NCI-H446 (cell line): ENCODE data around the gene ZNF177.
"Not testable (repeated sequence)": the region's sequence is repeated elsewhere in the genome, so short reads cannot be mapped to it uniquely, and the experiment has no call there.

ENCODE experiments used
- DNase-seq, 2 experiments: peaks; one replicate each; lab custom pipeline; 2025; lab: John Stamatoyannopoulos, UW

ZNF177 gene

DNA sequence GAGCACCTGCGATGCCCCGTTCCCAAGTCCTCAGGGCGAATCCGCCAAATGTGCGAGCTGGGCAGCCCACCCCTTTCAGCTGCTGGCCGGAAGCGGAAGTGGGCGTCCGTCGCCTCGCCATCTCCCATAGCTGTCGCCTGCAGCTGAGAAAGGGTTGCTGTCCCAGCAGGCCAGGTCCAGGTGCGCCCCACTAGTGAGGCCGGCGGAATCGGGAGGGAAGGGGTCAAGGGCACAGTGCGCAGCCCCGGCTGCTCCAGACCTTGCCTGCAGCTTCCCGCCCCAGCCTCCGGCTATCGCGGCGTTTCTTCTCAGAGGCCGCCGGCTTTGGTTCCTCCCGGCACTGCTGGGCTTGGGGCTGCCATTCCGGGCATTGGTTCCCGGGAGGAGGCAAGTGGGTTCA is at the start of gene ZNF177:
Gene ZNF177 (plus strand): TSS at position 109 of the 400 bp plus-strand sequence. CDS start 15,299 bp downstream, outside the sequence.
- DNase-seq, result no peak

DNA sequence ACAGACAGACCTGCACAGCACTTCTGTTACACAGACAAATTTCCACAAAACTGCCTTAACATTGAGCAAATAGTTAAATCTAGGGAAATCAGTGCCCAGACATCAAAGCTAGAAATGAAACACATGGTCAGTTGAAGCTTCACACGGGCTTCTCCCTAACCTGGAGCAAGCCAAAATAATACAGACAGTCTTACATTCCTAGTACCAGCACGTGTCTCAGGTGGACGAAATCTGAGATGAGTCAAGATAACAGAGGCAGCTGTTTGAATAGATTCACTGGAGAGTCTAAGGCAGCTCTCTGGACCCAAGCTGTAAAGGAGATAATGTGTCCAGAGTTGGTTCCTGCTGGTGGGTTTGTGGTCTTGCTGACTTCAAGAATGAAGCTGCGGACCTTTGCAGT is 49.1 kb upstream of the ZNF177 start:
- DNase-seq, result no peak

- no peak for DNase-seq
Observed at GRCh38 chr19:9321338-9321737, 41.5 kb upstream of the ZNF177 start.

GRCh38 chr19:9321756-9322155 is 41.1 kb upstream of the ZNF177 start:
- not testable (repeated sequence) for DNase-seq

DNA sequence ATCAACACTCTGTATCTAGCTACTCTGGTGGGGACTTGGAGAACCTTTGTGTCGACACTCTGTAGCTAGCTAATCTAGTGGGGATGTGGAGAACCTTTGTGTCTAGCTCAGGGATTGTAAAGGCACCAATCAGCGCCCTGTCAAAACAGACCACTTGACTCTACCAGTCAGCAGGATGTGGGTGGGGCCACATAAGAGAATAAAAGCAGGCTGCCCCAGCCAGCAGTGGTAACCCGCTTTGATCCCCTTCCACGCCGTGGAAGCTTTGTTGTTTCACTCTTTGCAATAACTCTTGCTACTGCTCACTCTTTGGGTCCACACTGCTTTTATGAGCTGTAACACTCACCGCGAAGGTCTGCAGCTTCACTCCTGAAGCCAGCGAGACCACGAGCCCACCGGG is 40.6 kb upstream of the ZNF177 start:
- not testable (repeated sequence) for DNase-seq

DNA sequence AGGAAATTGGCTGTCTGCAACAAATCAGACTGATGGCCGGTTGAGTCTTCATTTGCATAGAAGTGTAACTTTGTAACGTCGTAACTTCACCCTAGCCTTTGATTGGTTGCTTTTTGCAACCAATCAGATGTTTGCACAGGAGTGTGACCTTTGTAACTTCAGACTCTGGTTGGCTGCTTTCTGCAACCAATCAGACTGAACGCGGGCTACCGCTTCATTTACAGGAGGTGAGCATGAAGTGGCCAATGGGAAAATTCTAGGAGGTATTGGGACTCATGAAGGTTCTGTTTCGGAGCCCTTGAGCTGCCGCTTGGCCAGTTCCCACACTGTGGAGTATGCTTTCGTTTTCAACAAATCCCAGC is 39.3 kb upstream of the ZNF177 start:
- DNase-seq, result peak; percentile 34 to 75

DNA sequence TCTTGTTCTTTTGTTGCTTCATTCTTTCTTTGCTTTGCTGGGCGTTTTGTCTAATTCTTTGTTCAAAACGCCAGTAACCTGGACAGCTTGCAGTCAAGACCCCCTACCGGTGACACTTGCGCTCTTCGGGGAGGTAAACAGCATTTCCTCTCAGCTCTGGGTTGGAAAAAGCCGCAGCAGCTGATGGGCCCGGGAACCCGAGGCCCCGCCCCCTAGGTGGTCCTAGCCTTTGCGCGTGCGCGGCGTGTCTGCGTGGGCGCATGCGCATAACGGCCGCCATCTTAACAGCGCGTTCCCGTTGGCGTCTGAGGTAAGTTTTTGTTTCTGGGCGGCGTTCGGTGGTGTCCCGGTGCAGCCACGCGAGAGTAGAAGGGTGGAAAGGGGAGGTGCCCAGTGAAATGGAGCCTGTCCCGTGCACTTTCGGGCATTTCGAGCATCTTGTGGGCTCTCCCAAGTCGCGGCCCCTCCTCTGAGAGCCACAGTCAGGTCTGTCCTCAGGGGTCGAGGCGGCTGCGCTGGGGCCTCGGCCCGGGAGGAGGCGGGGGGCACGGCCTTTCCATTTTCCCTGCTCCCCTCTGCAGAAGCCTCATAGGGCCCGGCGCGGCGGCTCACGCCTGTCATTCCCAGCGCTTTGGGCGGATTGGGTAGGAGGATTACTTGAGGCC is 38.8 kb upstream of the ZNF177 start, which contains the start of gene ZNF559:
Gene ZNF559 (plus strand): TSS at position 261 of the 665 bp plus-strand sequence. CDS start 14,371 bp downstream, outside the sequence.
- peak; percentile 91 to 98 for DNase-seq

DNA sequence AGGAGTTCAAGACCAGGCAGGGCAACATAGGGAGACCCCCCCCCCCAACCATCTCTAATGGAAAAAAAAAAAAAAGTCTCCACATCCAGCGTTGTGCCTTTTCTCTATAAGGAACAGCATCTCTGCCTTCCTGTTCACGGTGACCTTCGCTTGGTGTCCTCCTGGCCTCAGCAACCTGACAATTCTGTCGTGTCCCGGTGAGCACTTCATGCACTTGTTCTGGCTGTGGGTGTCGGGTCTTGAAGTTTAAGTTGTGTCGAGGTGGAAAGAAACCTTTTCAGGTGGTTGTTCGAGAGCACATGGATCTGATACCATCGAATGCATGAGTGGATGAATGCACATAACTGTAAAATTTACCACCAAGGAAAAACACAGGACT is 38.2 kb upstream of the ZNF177 start:
- DNase-seq, result no peak

- no peak for DNase-seq
Observed at GRCh38 chr19:9329999-9330398, 32.8 kb upstream of the ZNF177 start.

DNA sequence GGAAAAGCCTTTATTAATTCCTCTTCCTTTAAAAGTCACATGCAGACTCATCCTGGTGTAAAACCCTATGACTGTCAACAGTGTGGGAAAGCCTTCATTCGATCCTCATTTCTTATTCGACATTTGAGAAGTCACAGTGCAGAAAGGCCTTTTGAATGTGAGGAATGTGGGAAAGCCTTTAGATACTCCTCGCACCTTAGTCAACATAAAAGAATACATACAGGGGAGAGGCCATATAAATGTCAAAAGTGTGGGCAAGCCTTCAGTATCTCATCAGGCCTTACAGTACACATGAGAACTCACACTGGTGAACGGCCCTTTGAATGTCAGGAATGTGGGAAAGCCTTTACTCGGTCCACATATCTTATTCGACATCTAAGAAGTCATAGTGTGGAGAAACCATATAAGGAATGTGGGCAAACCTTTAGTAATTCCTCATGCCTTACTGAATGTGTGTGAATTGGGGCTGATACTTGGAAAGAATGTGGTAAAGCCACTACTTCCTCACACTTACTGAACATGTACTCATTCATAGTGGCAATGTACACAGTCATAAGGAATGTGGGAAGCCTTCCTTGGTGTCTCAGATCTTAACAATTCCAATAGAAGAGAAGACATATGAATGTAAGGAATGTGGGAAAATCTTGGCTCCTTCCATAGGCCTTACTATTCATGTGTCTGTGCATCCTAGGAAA is 20.1 kb upstream of the ZNF177 start:
- no peak for DNase-seq

- DNase-seq, result no peak
Observed at GRCh38 chr19:9345005-9345404, 17.8 kb upstream of the ZNF177 start.

GRCh38 chr19:9348253-9348652 is 14.6 kb upstream of the ZNF177 start:
- no peak for DNase-seq

DNA sequence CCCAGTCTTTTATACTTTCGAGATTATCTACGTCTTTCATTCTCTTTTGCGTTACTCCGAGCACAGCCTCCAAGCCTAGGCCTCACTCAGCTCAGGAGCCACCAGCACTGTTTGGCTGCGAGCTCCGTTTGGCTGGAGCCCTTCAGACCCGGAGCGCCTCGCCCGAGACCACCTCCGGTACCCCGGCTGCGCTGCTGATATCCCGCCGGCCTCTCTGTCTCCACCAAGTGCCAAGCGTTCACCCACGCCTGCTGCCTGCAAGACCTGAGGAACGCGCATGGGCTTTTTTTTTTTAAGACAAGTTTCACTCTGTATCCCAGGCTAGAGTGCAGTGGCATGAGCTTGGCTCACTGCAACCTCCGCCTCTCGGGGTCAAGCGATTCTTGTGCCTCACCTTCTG is 14.1 kb upstream of the ZNF177 start:
- DNase-seq, result no peak

GRCh38 chr19:9352505-9352904 is 10.3 kb upstream of the ZNF177 start:
- no peak for DNase-seq

DNA sequence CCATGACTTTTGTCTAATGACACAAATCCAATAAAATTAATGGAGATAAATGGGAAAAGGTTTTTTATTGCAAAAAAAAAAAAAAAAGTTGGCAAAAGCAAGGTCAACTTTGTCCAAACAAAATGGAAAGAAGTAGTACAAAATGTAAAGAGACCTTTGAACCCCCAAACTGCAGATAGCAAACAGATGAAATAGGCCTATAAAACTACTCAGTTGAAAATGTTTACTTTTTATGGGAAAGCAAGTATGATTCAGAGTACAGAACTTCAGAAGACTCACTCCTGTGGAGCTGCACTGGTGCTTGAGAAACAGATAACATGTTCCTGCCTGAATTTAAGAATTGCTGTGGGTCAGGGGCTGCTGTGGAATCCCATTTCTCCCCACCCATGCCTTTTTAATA is 9.8 kb upstream of the ZNF177 start:
- DNase-seq, result no peak

- no peak for DNase-seq
Observed at GRCh38 chr19:9354651-9355050, 8.2 kb upstream of the ZNF177 start.

DNA sequence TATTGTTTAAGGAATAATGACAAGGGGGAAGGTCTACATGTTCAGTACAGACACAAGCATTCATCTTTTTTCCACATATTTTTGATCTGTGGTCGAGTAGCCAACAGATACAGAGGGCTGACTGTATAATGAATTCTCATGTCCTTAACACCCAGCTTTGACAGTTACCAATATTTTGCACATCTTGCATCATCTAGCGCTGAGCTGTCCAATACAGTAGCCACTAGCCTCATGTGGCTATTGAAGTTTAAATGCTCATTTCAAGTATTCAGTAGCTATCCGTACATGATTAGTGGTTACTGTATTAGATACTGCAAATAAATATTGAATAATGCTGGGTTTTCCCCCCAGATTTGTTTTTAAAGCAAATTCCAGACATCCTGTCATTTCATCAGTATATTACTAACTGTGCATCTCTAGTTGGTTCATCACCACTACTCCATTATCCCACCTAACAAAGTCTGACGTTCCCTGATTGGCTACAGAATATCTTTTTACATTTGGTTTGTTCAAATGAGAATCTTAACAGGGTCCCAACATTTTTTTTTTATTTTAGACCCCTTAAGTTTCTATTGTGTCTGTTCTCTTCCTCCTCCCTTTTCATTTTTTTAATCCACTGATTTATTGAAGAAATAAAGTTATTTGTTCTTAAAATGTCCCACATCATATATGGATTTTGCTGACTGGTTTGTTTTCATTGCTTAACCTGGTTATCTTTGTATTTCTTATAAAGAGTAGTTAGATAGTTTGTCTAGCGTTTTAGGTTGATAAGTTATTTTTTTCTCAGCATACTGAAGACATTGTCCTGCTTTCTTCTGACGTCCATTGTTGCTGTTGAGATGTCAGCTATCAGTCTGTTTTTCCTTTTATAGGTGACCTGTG is 8.2 kb downstream of the ZNF177 start:
- no peak for DNase-seq

GRCh38 chr19:9381361-9381785 is 18.6 kb downstream of the ZNF177 start:
- DNase-seq, result no peak

DNA sequence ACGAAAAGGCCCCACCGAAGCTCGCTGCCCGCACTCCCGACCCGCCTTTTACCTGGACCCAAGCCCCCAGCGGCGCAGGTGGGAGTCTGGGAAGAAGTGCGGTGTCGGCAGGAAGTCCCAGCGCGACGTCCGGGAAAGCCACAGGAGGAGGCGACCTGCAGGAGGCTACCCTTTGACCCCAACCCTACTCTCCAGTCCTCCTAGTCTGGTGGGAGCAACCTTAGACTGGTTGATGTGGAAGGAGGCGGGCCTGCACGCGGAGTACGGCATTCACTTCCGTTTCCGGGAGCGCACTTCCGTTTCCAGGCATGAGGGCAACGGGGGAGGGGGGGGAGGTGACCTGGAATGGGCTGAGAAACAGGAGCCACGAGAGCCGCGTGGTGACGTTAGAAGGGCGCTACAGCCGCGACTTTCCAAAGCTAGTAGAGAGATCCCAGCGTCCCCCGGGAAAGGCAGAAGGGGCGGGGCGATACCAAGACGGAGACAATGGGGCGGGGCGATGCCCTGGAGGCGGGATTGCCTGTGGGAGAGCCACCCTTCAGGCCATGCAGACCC is 44.1 kb downstream of the ZNF177 start:
- peak; percentile 29 to 74 for DNase-seq

- no peak for DNase-seq
Observed at GRCh38 chr19:9407827-9408226, 45.0 kb downstream of the ZNF177 start.

DNA sequence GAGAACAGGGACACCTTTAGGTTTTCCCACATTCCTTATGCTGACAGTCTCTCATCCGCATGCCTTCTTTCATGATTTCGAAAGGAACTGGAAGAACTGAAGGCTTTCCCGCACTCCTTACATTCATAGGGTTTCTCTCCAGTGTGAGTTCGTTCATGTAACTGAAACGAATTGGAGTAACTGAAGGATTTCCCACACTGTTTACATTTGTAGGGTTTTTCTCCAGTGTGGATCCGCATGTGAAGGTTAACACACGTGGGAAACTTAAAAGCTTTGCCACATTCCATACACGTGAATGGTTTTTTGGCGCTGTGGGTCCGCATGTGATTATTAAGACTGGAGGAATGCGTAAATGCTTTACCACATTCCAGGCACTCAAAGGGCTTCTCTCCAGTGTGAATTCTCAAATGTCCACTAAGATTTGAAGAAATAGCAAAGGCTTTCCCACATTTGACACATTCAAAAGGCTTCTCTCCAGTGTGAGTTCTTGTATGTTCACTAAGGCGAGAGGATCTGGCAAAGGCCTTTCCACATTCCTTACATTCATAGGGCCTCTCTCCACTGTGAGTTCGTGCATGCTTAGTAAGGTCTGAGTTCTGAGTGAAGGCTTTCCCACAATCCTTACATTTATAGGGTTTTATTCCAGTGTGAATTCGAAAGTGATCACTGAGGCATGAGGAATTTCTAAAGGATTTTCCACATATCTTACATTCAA is 50.6 kb downstream of the ZNF177 start:
- DNase-seq, result no peak

DNA sequence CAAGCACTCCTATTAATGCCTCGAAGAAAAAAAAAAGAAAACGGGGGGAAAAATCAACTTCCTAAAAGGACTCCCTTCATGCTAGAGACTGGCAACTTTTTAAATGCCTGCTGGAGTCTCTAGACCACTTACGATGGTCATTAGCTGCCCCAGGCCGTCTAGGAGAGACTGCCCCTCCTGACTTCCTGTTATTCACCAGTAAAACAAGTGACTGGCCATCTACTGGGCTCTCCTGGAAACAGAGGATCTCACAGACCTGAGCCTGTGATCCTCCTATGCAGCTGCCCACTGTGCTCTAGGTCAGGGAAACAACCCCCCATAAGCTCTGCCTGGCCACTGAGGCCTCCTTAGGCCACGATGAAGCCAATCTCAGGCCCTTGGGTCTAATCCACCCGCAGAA is 65.1 kb downstream of the ZNF177 start:
- no peak for DNase-seq
